OCI-LY3 (cell line): ENCODE measurements around the gene PGA4.
"Not testable (repeated sequence)": the region's sequence is repeated elsewhere in the genome, so short reads cannot be mapped to it uniquely, and the experiment has no call there.

Experiments
- H2AFZ ChIP-seq: fragments of 200-600, 300-600 bp; shearing (Covaris generic); 2 replicates; pipeline ENCODE4 v1.6.0; 2014; ENCODE audit warnings: antibody characterized with exemption, low read depth, low read length
- H3K27ac ChIP-seq: fragments of 200-600, 300-600 bp; sonication (generic); 2 replicates; pipeline ENCODE4 v1.5.1; 2014; ENCODE audit warnings: mild to moderate bottlenecking, low read length, moderate library complexity, mixed read lengths
- H3K27me3 ChIP-seq: fragments of 200-600, 300-600 bp; sonication (generic); 2 replicates; pipeline ENCODE4 v1.6.1; 2014; ENCODE audit warnings: low read depth, low read length, mixed read lengths
- H3K36me3 ChIP-seq: fragments of 200-600, 300-600 bp; sonication (generic); replicated peaks from 2 replicates; pipeline ENCODE3; 2014; ENCODE audit warnings: low read depth, low read length, mixed read lengths
- H3K4me1 ChIP-seq: fragments of 300-600, 200-600 bp; sonication (generic); 2 replicates; pipeline ENCODE4 v1.6.1; 2014; ENCODE audit warnings: low read length, mixed read lengths
- H3K4me2 ChIP-seq: fragments of 200-600, 300-600 bp; sonication (generic); 2 replicates; pipeline ENCODE4 v1.6.1; 2014; ENCODE audit warnings: low read length, mixed read lengths
- H3K4me3 ChIP-seq: fragments of 300-600, 200-600 bp; sonication (generic); 2 replicates; pipeline ENCODE4 v1.5.1; 2014; ENCODE audit warnings: antibody characterized with exemption, mild to moderate bottlenecking, low read length, moderate library complexity
- H3K79me2 ChIP-seq: fragments of 300-600, 200-600 bp; shearing (Covaris generic); 2 replicates; pipeline ENCODE4 v1.6.1; 2014; ENCODE audit warnings: mild to moderate bottlenecking, low read length, mixed read lengths
- H3K9ac ChIP-seq: fragments of 300-600, 200-600 bp; shearing (Covaris generic); 2 replicates; pipeline ENCODE4 v1.6.0; 2014; ENCODE audit warnings: mild to moderate bottlenecking, low read length, moderate library complexity
- H3K9me3 ChIP-seq: fragments of 200-600, 300-600 bp; shearing (Covaris generic); 2 replicates; pipeline ENCODE4 v1.6.1; 2014; ENCODE audit warnings: low read length, mixed read lengths; ENCODE audit not compliant: insufficient read depth
- H4K20me1 ChIP-seq: fragments of 200-600, 300-600 bp; sonication (generic); 2 replicates; pipeline ENCODE4 v1.6.1; 2016; ENCODE audit warnings: low read length, mixed read lengths; ENCODE audit not compliant: insufficient read depth
- EZH2phosphoT487 ChIP-seq: fragments of 200-600 bp; shearing (Covaris generic); IDR thresholded peaks from 2 replicates; pipeline ENCODE4 v1.6.1; 2018; ENCODE audit warnings: antibody characterized with exemption, mixed run types, low read depth
- TF ChIP-seq, protein P1 (sequence below): fragments of 200-600, 300-600 bp; sonication (generic); IDR thresholded peaks from 2 replicates; pipeline ENCODE4 v1.5.1; 2014; ENCODE audit warnings: antibody characterized with exemption, low read length, low read depth

The PGA4 gene

DNA sequence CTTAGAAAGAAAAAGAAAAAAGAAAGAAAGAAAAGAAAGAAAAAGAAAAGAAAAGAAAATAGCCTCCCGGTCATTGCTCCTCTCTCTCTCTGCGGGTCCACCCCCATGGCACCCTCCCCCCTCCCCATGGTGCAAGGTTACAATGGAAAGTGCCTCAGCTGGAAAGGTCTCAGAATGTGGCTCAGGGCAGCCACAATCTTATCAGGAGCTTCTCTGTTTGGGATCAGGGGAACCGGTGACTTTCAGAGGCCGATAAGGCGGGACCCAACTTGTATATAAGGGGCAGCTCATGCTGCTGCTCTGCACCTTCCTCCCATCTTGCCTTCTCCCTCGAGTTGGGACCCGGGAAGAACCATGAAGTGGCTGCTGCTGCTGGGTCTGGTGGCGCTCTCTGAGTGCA lies at the start of gene PGA4:
Gene PGA4 (plus strand): TSS at position 301 of the 400 bp plus-strand sequence. CDS start 54 bp downstream, at position 355.
- H3K79me2 ChIP-seq, H3K27me3 ChIP-seq, H3K27ac ChIP-seq, H3K4me1 ChIP-seq, H2AFZ ChIP-seq, H3K4me3 ChIP-seq, H4K20me1 ChIP-seq, H3K4me2 ChIP-seq, H3K9me3 ChIP-seq, H3K9ac ChIP-seq, H3K36me3 ChIP-seq: not testable (repeated sequence)

DNA sequence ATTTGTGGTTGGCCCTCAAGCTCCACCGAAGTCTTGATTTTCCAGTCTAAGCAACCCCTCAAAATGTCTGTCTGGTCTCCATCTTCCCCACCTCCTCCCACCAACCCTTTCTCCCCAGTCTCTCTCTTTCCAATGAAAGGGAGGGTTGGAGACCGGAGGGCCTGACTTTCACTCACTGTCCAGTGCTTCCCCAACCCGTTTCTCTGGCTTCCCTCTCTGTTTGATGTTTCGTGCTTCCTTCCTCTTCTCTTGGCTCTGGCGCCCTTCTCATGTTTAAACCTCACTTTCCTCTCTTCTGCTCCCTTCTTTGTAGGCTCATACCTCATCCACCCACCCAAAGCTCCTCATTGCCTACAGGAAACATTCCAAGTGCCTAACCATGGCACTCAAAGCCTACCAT lies 49.8 kb upstream of the PGA4 start:
- H3K27me3 ChIP-seq = peaks cover 28% of the 10 kb centered on the region
- no peak overlapping the region for H3K27ac ChIP-seq

DNA sequence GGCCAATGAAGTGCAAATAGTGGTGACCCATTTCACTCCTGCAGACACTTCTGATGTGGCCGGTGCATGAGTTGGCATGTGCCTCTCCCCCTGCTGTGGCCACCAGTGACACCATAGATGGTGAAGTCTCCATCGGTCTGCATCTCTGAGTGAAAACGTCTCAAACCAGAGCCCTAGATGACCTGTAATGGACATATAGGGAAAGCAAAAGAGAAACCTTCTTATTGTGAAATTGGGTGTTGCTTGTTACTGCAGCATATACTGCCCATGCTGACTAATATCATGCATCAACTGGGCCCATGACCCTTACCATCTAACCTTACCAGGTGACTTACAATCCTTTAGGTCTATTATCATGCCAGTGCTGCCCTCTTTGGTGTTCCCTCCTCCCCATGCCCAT lies 49.3 kb upstream of the PGA4 start:
- no peaks in the 10 kb centered on the region for H3K4me1 ChIP-seq
- H3K27me3 ChIP-seq = peaks cover 28% of the 10 kb centered on the region
- H2AFZ ChIP-seq = no peak overlapping the region
- H3K36me3 ChIP-seq = no peaks in the 10 kb centered on the region
- TF ChIP-seq, protein P1, sequence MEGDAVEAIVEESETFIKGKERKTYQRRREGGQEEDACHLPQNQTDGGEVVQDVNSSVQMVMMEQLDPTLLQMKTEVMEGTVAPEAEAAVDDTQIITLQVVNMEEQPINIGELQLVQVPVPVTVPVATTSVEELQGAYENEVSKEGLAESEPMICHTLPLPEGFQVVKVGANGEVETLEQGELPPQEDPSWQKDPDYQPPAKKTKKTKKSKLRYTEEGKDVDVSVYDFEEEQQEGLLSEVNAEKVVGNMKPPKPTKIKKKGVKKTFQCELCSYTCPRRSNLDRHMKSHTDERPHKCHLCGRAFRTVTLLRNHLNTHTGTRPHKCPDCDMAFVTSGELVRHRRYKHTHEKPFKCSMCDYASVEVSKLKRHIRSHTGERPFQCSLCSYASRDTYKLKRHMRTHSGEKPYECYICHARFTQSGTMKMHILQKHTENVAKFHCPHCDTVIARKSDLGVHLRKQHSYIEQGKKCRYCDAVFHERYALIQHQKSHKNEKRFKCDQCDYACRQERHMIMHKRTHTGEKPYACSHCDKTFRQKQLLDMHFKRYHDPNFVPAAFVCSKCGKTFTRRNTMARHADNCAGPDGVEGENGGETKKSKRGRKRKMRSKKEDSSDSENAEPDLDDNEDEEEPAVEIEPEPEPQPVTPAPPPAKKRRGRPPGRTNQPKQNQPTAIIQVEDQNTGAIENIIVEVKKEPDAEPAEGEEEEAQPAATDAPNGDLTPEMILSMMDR = no peak
- TF ChIP-seq EZH2phosphoT487 = no peak
- no peak overlapping the region for H3K27ac ChIP-seq
- no peak overlapping the region for H3K9ac ChIP-seq
- no peak overlapping the region for H3K4me3 ChIP-seq
- no peaks in the 10 kb centered on the region for H3K79me2 ChIP-seq
- peaks cover 5% of the 10 kb centered on the region for H3K9me3 ChIP-seq
- no peaks in the 10 kb centered on the region for H4K20me1 ChIP-seq
- H3K4me2 ChIP-seq = no peak overlapping the region

More for the DNA sequence above, 49.8 kb upstream of the PGA4 start:
- Histone ChIP-seq H3K9me3 (peaks cover 5% of the 10 kb centered on the region), H3K9ac (no peak overlapping the region), H3K79me2 (no peaks in the 10 kb centered on the region), H3K36me3 (no peaks in the 10 kb centered on the region), H4K20me1 (no peaks in the 10 kb centered on the region), H3K4me2 (no peak overlapping the region), H2AFZ (no peak overlapping the region), H3K4me1 (peaks cover 3% of the 10 kb centered on the region), H3K4me3 (no peak overlapping the region)
- no peak for TF ChIP-seq EZH2phosphoT487
- TF ChIP-seq, protein P1 = no peak

GRCh38 chr11:61173456-61173855 lies 48.7 kb upstream of the PGA4 start:
- Histone ChIP-seq H3K36me3 (no peaks in the 10 kb centered on the region), H3K4me3 (no peak overlapping the region), H3K4me1 (no peaks in the 10 kb centered on the region), H2AFZ (no peak overlapping the region), H3K9ac (no peak overlapping the region), H4K20me1 (no peaks in the 10 kb centered on the region), H3K9me3 (peaks cover 5% of the 10 kb centered on the region), H3K79me2 (no peaks in the 10 kb centered on the region), H3K27ac (no peak overlapping the region), H3K27me3 (peaks cover 28% of the 10 kb centered on the region), H3K4me2 (no peak overlapping the region)
- TF ChIP-seq EZH2phosphoT487 = no peak
- TF ChIP-seq, protein P1 = peak; percentile 51

- Histone ChIP-seq H3K27me3 (peaks cover 24% of the 10 kb centered on the region), H3K4me2 (no peak overlapping the region), H3K27ac (no peak overlapping the region), H3K4me3 (no peak overlapping the region), H4K20me1 (no peaks in the 10 kb centered on the region), H3K79me2 (no peaks in the 10 kb centered on the region), H3K9me3 (no peaks in the 10 kb centered on the region), H3K4me1 (no peaks in the 10 kb centered on the region), H3K9ac (no peak overlapping the region), H3K36me3 (no peaks in the 10 kb centered on the region), H2AFZ (no peak overlapping the region)
- TF ChIP-seq, protein P1 = no peak
- TF ChIP-seq EZH2phosphoT487 = no peak
Observed at GRCh38 chr11:61174273-61174672, 47.9 kb upstream of the PGA4 start.
